ENCODE measurements around the gene TBC1D8. TPM values are rescaled to one million over a fixed set of nuclear protein-coding genes. Genes with fewer than 3 reads are reported as not detected.

Gene TBC1D8
- total and polyA plus RNA-seq, 2 of the 13 experiments (the other 11 are each of a cell fraction or from before 2014, with no cell fraction given): 45.1 to 95.4 TPM

GRCh38 chr2:101120124-101120996 lies 30.8 kb downstream of the TBC1D8 start (continued):
- TF ChIP-seq ZNF83 (CRISPR knock-in tag; IDR thresholded peaks at IDR 0.05; ENCODE audit: borderline replicate concordance): no peak
- TF ChIP-seq ZNF24 (IDR thresholded peaks at IDR 0.05): peak; percentile 23; the same call in 1 of the 2 replicates
- TF ChIP-seq KLF13 (CRISPR knock-in tag; IDR thresholded peaks at IDR 0.05): no peak
- TF ChIP-seq CENPT (CRISPR knock-in tag; IDR thresholded peaks at IDR 0.05; ENCODE audit: low read depth): no peak
- TF ChIP-seq ZMYM4 (CRISPR knock-in tag; IDR thresholded peaks at IDR 0.05): no peak
- no peak for TF ChIP-seq ZMAT5 (CRISPR knock-in tag; IDR thresholded peaks at IDR 0.05; ENCODE audit: borderline replicate concordance, low read depth)
- TF ChIP-seq NCOR1 (IDR thresholded peaks at IDR 0.05; ENCODE audit: borderline replicate concordance, low read length): peak; percentile 56; the same call in 1 of the 2 replicates
- TF ChIP-seq ISL2 (CRISPR knock-in tag; IDR thresholded peaks at IDR 0.05): peak; percentile 53; the same call in 1 of the 2 replicates
- TF ChIP-seq ZNF317 (CRISPR knock-in tag; IDR thresholded peaks at IDR 0.05): peak; percentile 88

- Histone ChIP-seq H3K36me3 (replicated peaks in 1 of 2; ENCODE audit: control insufficient read depth in 1 of 2, insufficient read depth in 2 of 2, low read length in 2 of 2) (peaks cover 5 to 6% of the 10 kb centered on the region in 2 experiments; a peak in 4 of 5 replicates), H3K4me1 (ENCODE audit: insufficient read depth, low read length) (peaks cover 97% of the 10 kb centered on the region), H3K4me2 (ENCODE audit: low read depth, low read length) (0 out of 2 replicates have a peak overlapping the region, but pooled peaks have one; percentile 52), H3K4me3 (replicated peaks in 1 of 3; ENCODE audit: insufficient read depth in 1 of 3, low read depth in 2 of 3, low read length in 3 of 3) (no peak overlapping the region), H3K9me3 (ENCODE audit: low read length) (no peaks in the 10 kb centered on the region), H4K20me1 (ENCODE audit: insufficient read depth, low read length) (no peaks in the 10 kb centered on the region), H2AFZ (ENCODE audit: low read length) (no peak overlapping the region), H3K9ac (ENCODE audit: insufficient read depth, low read depth, low read length) (0 out of 2 replicates have a peak overlapping the region, but pooled peaks have one; percentile 41), H3K27ac (ENCODE audit: extremely low read length, insufficient read depth, low read length) (peak overlapping the region; percentile 79), H3K79me2 (ENCODE audit: insufficient read depth, low read length) (peaks cover 85% of the 10 kb centered on the region), H3K27me3 (ENCODE audit: control insufficient read depth in 1 of 2, insufficient read depth in 2 of 2, low read length in 2 of 2) (no peaks in the 10 kb centered on the region)
- no TSS peak for BruUV-seq (replicated peaks)
- in situ Hi-C loops (cut with HindIII; ENCODE audit: extremely low pct_ligation_motif_present, low pct_unique_long_range_greater_than_20kb): no loop called here
- POLR2A ChIA-PET: interaction anchor here (1.7 to 3.1 kb wide), 4 partner anchors 13 to 54 kb away, joined by 8 to 39 read pairs (median 16); partner anchors contain the start of gene TBC1D8
- peak; percentile 34; the same call in 1 of the 2 replicates for TF ChIP-seq FOSL2 (CRISPR knock-in tag; IDR thresholded peaks at IDR 0.05)
- peak; percentile 41; the same call in 1 of the 2 replicates for TF ChIP-seq HNF1B (CRISPR knock-in tag; IDR thresholded peaks at IDR 0.05)
- 0 out of 2 replicates have a peak, but pooled peaks have one; percentile 3 for TF ChIP-seq ZNF275 (CRISPR knock-in tag; IDR thresholded peaks at IDR 0.05; ENCODE audit: borderline replicate concordance)
- no peak for TF ChIP-seq ZNF777 (CRISPR knock-in tag; IDR thresholded peaks at IDR 0.05)
- no peak for TF ChIP-seq RFX1 (IDR thresholded peaks at IDR 0.05)
- CTCF ChIA-PET (ENCODE audit: low intra/inter-chr PET ratio, low total read pairs): no interaction called here
- 80% methylated on average over 2 of the region's 2 CpGs for WGBS (ENCODE audit: low lambda C conversion rate)
- DNase-seq (ENCODE audit: low spot score) (no peak), FAIRE-seq (no peak), ATAC-seq (no peak)
- intact Hi-C loops (cut with micrococcal nuclease; ENCODE audit: unreplicated experiment): no loop called here
These were observed 31.8 kb downstream of the TBC1D8 start for GRCh38 chr2:101119431-101119830.

Data from HepG2 (cell line).